HFF-Myc (cell line): Measurements from ENCODE around the gene PTPRE.

Experiments
- DNase-seq: peaks from one replicate; pipeline ENCODE4 v3.0.0-alpha.2; 2011; ENCODE audit warnings: low read depth; ENCODE audit errors: extremely low read depth
- H3K4me3 ChIP-seq: replicated peaks from 2 replicates; pipeline ENCODE4 v1.5.1; 2011; ENCODE audit warnings: low read depth, mild to moderate bottlenecking, control low read depth, low read length
- CTCF ChIP-seq: IDR thresholded peaks from 2 replicates; pipeline ENCODE4 v1.5.1; 2012; ENCODE audit warnings: mild to moderate bottlenecking, low read depth, low read length, control low read depth; ENCODE audit errors: missing control alignments

PTPRE gene

GRCh38 chr10:127911867-127912257 lies 5.0 kb downstream of the PTPRE start:
- no peak for TF ChIP-seq CTCF

GRCh38 chr10:127912607-127913367 lies 5.9 kb downstream of the PTPRE start:
- TF ChIP-seq CTCF, result no peak
- DNase-seq, result no peak
- no peak overlapping the region for H3K4me3 ChIP-seq

More at GRCh38 chr10:127911867-127912257, 5.0 kb downstream of the PTPRE start:
- no peak for DNase-seq
- no peak overlapping the region for H3K4me3 ChIP-seq

GRCh38 chr10:127913368-127913759 lies 6.5 kb downstream of the PTPRE start:
- TF ChIP-seq CTCF, result no peak
- no peak for DNase-seq
- H3K4me3 ChIP-seq, result no peak overlapping the region

- no peak for TF ChIP-seq CTCF
- H3K4me3 ChIP-seq, result no peak overlapping the region
- DNase-seq, result no peak
Observed at GRCh38 chr10:127915324-127915723, 8.4 kb downstream of the PTPRE start.

GRCh38 chr10:127916826-127917225 lies 9.9 kb downstream of the PTPRE start:
- DNase-seq, result no peak
- TF ChIP-seq CTCF, result no peak
- H3K4me3 ChIP-seq, result no peak overlapping the region

GRCh38 chr10:127918572-127918971 lies 11.7 kb downstream of the PTPRE start:
- TF ChIP-seq CTCF, result no peak
- no peak overlapping the region for H3K4me3 ChIP-seq
- DNase-seq, result no peak
